Measurements from ENCODE around the gene PGS1. TPM values are rescaled to one million over a fixed set of nuclear protein-coding genes. Genes with fewer than 3 reads are reported as not detected.
"Not testable (repeated sequence)": the region's sequence is repeated elsewhere in the genome, so short reads cannot be mapped to it uniquely, and the experiment has no call there.

Gene PGS1
- total and polyA plus RNA-seq, 2 experiments from 2014 or later: 30.4 to 42.5 TPM

- H4K20me1 ChIP-seq (ENCODE audit: insufficient read depth, poor library complexity, severe bottlenecking): no peaks in the 10 kb centered on the region
Observed at GRCh38 chr17:78462148-78462547, 83.7 kb downstream of the PGS1 start.

GRCh38 chr17:78466109-78466785, 87.8 kb downstream of the PGS1 start:
- H3K36me3 ChIP-seq (replicated peaks; ENCODE audit: insufficient read depth, low read depth); H3K9me2 ChIP-seq (replicated peaks; ENCODE audit: insufficient read depth); DNase-seq (ENCODE audit: low spot score); H3K4me2 ChIP-seq; H3K27ac ChIP-seq; H3K4me3 ChIP-seq; H3K9me3 ChIP-seq (ENCODE audit: low read depth); H3K79me2 ChIP-seq; H4K20me1 ChIP-seq (ENCODE audit: insufficient read depth, poor library complexity, severe bottlenecking); H2AFZ ChIP-seq; H3K4me1 ChIP-seq (ENCODE audit: insufficient read depth); H3K27me3 ChIP-seq: not testable (repeated sequence)
- WGBS (ENCODE audit: low lambda C conversion rate, missing lambda C conversion rate): 85% methylated on average over 18 of the region's 19 CpGs

More at GRCh38 chr17:78462148-78462547, 83.7 kb downstream of the PGS1 start:
- Histone ChIP-seq H3K27ac (no peak overlapping the region), H3K9me3 (ENCODE audit: low read depth) (no peaks in the 10 kb centered on the region), H3K4me1 (ENCODE audit: insufficient read depth) (no peaks in the 10 kb centered on the region), H3K36me3 (replicated peaks; ENCODE audit: insufficient read depth, low read depth) (no peaks in the 10 kb centered on the region), H2AFZ (no peak overlapping the region), H3K4me3 (no peak overlapping the region), H3K4me2 (no peak overlapping the region), H3K79me2 (no peaks in the 10 kb centered on the region), H3K9me2 (replicated peaks; ENCODE audit: insufficient read depth) (no peaks in the 10 kb centered on the region), H3K27me3 (no peaks in the 10 kb centered on the region)
- no peak for DNase-seq (ENCODE audit: low spot score)
- 68% methylated on average over 7 of the region's 8 CpGs for WGBS (ENCODE audit: low lambda C conversion rate, missing lambda C conversion rate)
- TF ChIP-seq CTCF (IDR thresholded peaks at IDR 0.05; ENCODE audit: poor library complexity) (no peak), EZH2phosphoT487 (IDR thresholded peaks at IDR 0.05; ENCODE audit: low read depth, severe bottlenecking, unreplicated experiment) (no peak), EZH2 (IDR thresholded peaks at IDR 0.05; ENCODE audit: borderline replicate concordance) (no peak)

- TF ChIP-seq EZH2phosphoT487 (IDR thresholded peaks at IDR 0.05; ENCODE audit: low read depth, severe bottlenecking, unreplicated experiment) (no peak), CTCF (IDR thresholded peaks at IDR 0.05; ENCODE audit: poor library complexity) (no peak), EZH2 (IDR thresholded peaks at IDR 0.05; ENCODE audit: borderline replicate concordance) (no peak)
- H3K4me1 ChIP-seq (ENCODE audit: insufficient read depth): no peaks in the 10 kb centered on the region
- H3K27ac ChIP-seq: no peak overlapping the region
- H3K4me3 ChIP-seq: no peak overlapping the region
- no peak overlapping the region for H2AFZ ChIP-seq
- H3K9me2 ChIP-seq (replicated peaks; ENCODE audit: insufficient read depth): no peaks in the 10 kb centered on the region
- no peaks in the 10 kb centered on the region for H3K79me2 ChIP-seq
- 94% methylated on average over 26 of the region's 26 CpGs for WGBS (ENCODE audit: low lambda C conversion rate, missing lambda C conversion rate)
- H3K4me2 ChIP-seq: no peak overlapping the region
- no peaks in the 10 kb centered on the region for H4K20me1 ChIP-seq (ENCODE audit: insufficient read depth, poor library complexity, severe bottlenecking)
- no peak for DNase-seq (ENCODE audit: low spot score)
- no peaks in the 10 kb centered on the region for H3K36me3 ChIP-seq (replicated peaks; ENCODE audit: insufficient read depth, low read depth)
- H3K27me3 ChIP-seq: no peaks in the 10 kb centered on the region
- H3K9me3 ChIP-seq (ENCODE audit: low read depth): no peaks in the 10 kb centered on the region
Observed at GRCh38 chr17:78466786-78467715, 88.6 kb downstream of the PGS1 start.

GRCh38 chr17:78468366-78468765, 89.9 kb downstream of the PGS1 start:
- Histone ChIP-seq H3K4me3 (no peak overlapping the region), H3K9me2 (replicated peaks; ENCODE audit: insufficient read depth) (no peaks in the 10 kb centered on the region)

More at GRCh38 chr17:78468366-78468765, 89.9 kb downstream of the PGS1 start:
- H3K9me3 ChIP-seq (ENCODE audit: low read depth): no peaks in the 10 kb centered on the region
- no peak for TF ChIP-seq EZH2 (IDR thresholded peaks at IDR 0.05; ENCODE audit: borderline replicate concordance)
- no peak for TF ChIP-seq EZH2phosphoT487 (IDR thresholded peaks at IDR 0.05; ENCODE audit: low read depth, severe bottlenecking, unreplicated experiment)
- TF ChIP-seq CTCF (IDR thresholded peaks at IDR 0.05; ENCODE audit: poor library complexity): no peak
- 91% methylated on average over 12 of the region's 12 CpGs for WGBS (ENCODE audit: low lambda C conversion rate, missing lambda C conversion rate)
- no peak overlapping the region for H3K4me2 ChIP-seq
- DNase-seq (ENCODE audit: low spot score): no peak
- no peaks in the 10 kb centered on the region for H4K20me1 ChIP-seq (ENCODE audit: insufficient read depth, poor library complexity, severe bottlenecking)
- no peaks in the 10 kb centered on the region for H3K79me2 ChIP-seq
- H3K36me3 ChIP-seq (replicated peaks; ENCODE audit: insufficient read depth, low read depth): no peaks in the 10 kb centered on the region
- no peak overlapping the region for H3K27ac ChIP-seq
- no peak overlapping the region for H2AFZ ChIP-seq
- no peaks in the 10 kb centered on the region for H3K4me1 ChIP-seq (ENCODE audit: insufficient read depth)
- no peaks in the 10 kb centered on the region for H3K27me3 ChIP-seq
